Suprapubic skin (tissue), 4 donors: ENCODE results near the gene IL4R. TPM values are rescaled to one million over a fixed set of nuclear protein-coding genes. Genes with fewer than 3 reads are reported as not detected.

ENCODE experiments used
- DNase-seq, 2 donors: peaks; one replicate each; pipeline ENCODE4 v3.0.0-alpha.2; 2019; ENCODE audit warnings: low spot score in 2 of 2
- H3K27ac ChIP-seq: fragments of 200-600 bp; sonication (generic); one replicate; pipeline ENCODE4 v1.5.1; 2019
- H3K27me3 ChIP-seq: fragments of 200-600 bp; sonication (generic); one replicate; pipeline ENCODE4 v1.5.1; 2019
- H3K36me3 ChIP-seq: fragments of 200-600 bp; sonication (generic); one replicate; pipeline ENCODE4 v1.5.1; 2019
- H3K4me1 ChIP-seq: fragments of 200-600 bp; sonication (generic); one replicate; pipeline ENCODE4 v1.5.1; 2019
- H3K4me3 ChIP-seq: fragments of 200-600 bp; sonication (generic); one replicate; pipeline ENCODE4 v1.5.1; 2019; ENCODE audit warnings: mild to moderate bottlenecking
- H3K9me3 ChIP-seq: fragments of 200-600 bp; sonication (generic); one replicate; pipeline ENCODE4 v1.5.1; 2019
- EP300 ChIP-seq: sonication (generic); formaldehyde crosslinking; IDR thresholded peaks from one replicate; pipeline ENCODE4 v1.6.1; 2017; ENCODE audit warnings: antibody characterized with exemption
- POLR2A ChIP-seq, 2 donors: fragments of 450-650 bp; IDR thresholded peaks; one replicate each; pipeline ENCODE4 v1.6.1; 2017; ENCODE audit warnings: antibody characterized with exemption in 2 of 2, mild to moderate bottlenecking in 2 of 2, moderate library complexity in 2 of 2
- POLR2AphosphoS5 ChIP-seq, 3 donors: sonication (generic); formaldehyde crosslinking; IDR thresholded peaks; one replicate each; pipeline ENCODE4 v1.6.1; 2017; ENCODE audit warnings: antibody characterized with exemption in 3 of 3
- WGBS: methylation state at CpG from one replicate; pipeline ENCODE4 v1.1.5; 2018; 5-methylcytosine and 5-hydroxymethylcytosine counted together
- total RNA-seq, 4 donors: library from RNA; depleted of rRNA; stranded (reverse); fragments of >200 nt; gene quantifications; one replicate each; pipeline ENCODE4 v1.1.0, GENCODE V29; 2016
- TF ChIP-seq, protein P1 (sequence below), 2 donors: fragments of 200-600 bp in 1 of 2; fragments of 450-650 bp in 1 of 2; sonication (generic) in 1 of 2; IDR thresholded peaks; one replicate each; pipeline ENCODE4 v1.5.1; 2016 to 2019; ENCODE audit warnings: antibody characterized with exemption in 2 of 2, mild to moderate bottlenecking in 1 of 2, moderate library complexity in 1 of 2

Gene IL4R
- total RNA-seq, 4 donors from 2014 or later = 27.2 to 32.8 (median 30.5) TPM

DNA sequence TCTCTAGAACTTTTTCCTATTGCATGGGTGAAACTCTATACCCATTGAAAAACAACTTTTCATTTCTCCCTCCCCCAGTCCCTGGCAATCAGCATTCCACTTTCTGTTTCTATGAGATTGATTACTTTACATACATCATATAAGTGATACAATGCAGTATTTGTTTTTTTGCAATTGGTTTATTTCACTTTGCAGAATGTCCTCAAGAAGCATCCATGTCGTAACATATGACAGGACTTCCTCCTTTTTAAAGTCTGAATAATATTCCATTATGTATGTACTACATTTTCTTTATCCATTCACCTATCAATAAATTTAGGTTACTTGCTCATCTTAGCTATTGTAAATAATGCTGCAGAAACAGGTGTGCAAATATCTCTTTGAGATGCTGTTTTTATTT lies 97.0 kb downstream of the IL4R start:
- Histone ChIP-seq H3K4me3 (no peak overlapping the region), H3K36me3 (no peaks in the 10 kb centered on the region), H3K27me3 (peaks cover 5% of the 10 kb centered on the region), H3K27ac (no peak overlapping the region), H3K9me3 (no peaks in the 10 kb centered on the region), H3K4me1 (no peaks in the 10 kb centered on the region)
- no peak for TF ChIP-seq POLR2AphosphoS5 (IDR thresholded peaks at IDR 0.05)
- TF ChIP-seq EP300 = no peak
- TF ChIP-seq, protein P1, sequence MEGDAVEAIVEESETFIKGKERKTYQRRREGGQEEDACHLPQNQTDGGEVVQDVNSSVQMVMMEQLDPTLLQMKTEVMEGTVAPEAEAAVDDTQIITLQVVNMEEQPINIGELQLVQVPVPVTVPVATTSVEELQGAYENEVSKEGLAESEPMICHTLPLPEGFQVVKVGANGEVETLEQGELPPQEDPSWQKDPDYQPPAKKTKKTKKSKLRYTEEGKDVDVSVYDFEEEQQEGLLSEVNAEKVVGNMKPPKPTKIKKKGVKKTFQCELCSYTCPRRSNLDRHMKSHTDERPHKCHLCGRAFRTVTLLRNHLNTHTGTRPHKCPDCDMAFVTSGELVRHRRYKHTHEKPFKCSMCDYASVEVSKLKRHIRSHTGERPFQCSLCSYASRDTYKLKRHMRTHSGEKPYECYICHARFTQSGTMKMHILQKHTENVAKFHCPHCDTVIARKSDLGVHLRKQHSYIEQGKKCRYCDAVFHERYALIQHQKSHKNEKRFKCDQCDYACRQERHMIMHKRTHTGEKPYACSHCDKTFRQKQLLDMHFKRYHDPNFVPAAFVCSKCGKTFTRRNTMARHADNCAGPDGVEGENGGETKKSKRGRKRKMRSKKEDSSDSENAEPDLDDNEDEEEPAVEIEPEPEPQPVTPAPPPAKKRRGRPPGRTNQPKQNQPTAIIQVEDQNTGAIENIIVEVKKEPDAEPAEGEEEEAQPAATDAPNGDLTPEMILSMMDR (IDR thresholded peaks at IDR 0.05) = no peak
- TF ChIP-seq POLR2A (IDR thresholded peaks at IDR 0.05) = no peak
- no peak for DNase-seq
- 93% methylated on average over 1 of the region's 1 CpG for WGBS

DNA sequence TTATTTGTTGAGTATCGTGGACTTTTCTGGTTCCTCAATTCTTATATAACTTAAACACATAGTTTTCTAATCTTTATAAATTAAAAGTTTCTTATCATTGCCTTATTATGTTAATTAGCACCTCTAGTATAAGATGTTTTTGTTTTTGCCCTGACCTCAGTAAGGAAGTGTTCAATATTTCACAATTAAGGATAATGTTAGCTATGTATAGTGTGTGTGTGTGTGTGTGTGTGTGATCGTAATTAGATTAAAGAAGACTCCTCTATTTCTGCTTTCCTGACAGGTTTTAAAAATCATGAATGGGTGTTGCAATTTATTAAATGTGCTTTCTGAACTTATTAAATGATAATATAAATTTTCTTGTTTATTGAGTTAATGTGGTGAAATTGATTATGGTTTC lies 100.2 kb downstream of the IL4R start:
- no peak overlapping the region for H3K27ac ChIP-seq
- no peaks in the 10 kb centered on the region for H3K4me1 ChIP-seq
- no peak for TF ChIP-seq POLR2A (IDR thresholded peaks at IDR 0.05)
- H3K9me3 ChIP-seq = no peaks in the 10 kb centered on the region
- no peaks in the 10 kb centered on the region for H3K36me3 ChIP-seq
- no peak overlapping the region for H3K4me3 ChIP-seq
- H3K27me3 ChIP-seq = no peaks in the 10 kb centered on the region
- DNase-seq = no peak
- 91% methylated on average over 2 of the region's 2 CpGs for WGBS

Other genes with a start within 250 kb of the IL4R start
- not detected for gene C16orf82, start 247.0 kb upstream of the IL4R start, total RNA-seq
- 1 to 10 TPM; 1.3 to 5.0 (median 3.7) TPM for gene KDM8, start 110.4 kb upstream of the IL4R start, total RNA-seq
- 10 to 100 TPM; 23.0 to 32.2 (median 29.3) TPM for gene NSMCE1, start 45.2 kb upstream of the IL4R start, total RNA-seq
- 1 to 10 TPM in 1 of 4 donors, under 1 TPM in 3; 0.08 to 1.2 (median 0.23) TPM for gene IL21R, start 88.2 kb downstream of the IL4R start, total RNA-seq
- gene GTF3C1, start 235.9 kb downstream of the IL4R start, total RNA-seq = 100 to 1,000 TPM; 129 to 276 (median 181) TPM
- gene KATNIP, start 236.2 kb downstream of the IL4R start, total RNA-seq = 10 to 100 TPM; 27.6 to 52.7 (median 32.1) TPM